H1 (cell line): ENCODE measurements around the gene SYNJ1. TPM values are rescaled to one million over a fixed set of nuclear protein-coding genes. Genes with fewer than 3 reads are reported as not detected.

Source experiments
- CHD1 ChIP-seq: IDR thresholded peaks from 2 replicates; pipeline ENCODE4 v1.6.1; 2012; ENCODE audit warnings: low read depth, low read length, improper control_type of control experiment
- CHD7 ChIP-seq: fragments of 300-600 bp; sonication (generic); IDR thresholded peaks from 2 replicates; pipeline ENCODE4 v1.7.1; 2012; ENCODE audit warnings: low read length, moderate library complexity, mild to moderate bottlenecking, inconsistent platforms; ENCODE audit not compliant: insufficient replicate concordance
- GTF2F1 ChIP-seq: IDR thresholded peaks from 2 replicates; pipeline ENCODE4 v1.6.1; 2012; ENCODE audit warnings: low read depth, low read length, improper control_type of control experiment, borderline replicate concordance
- JUND ChIP-seq: IDR thresholded peaks from 2 replicates; pipeline ENCODE4 v1.6.1; 2011; ENCODE audit warnings: mild to moderate bottlenecking, improper control_type of control experiment, low read length
- KDM4A ChIP-seq: IDR thresholded peaks from one replicate; pipeline ENCODE4 v1.7.1; 2012; ENCODE audit warnings: low read depth, mild to moderate bottlenecking, moderate library complexity, low read length, inconsistent platforms; ENCODE audit not compliant: severe bottlenecking
- RNF2 ChIP-seq: fragments of 200-900, 300-1000 bp; sonication (generic); IDR thresholded peaks from 2 replicates; pipeline ENCODE4 v1.7.1; 2016; ENCODE audit warnings: borderline replicate concordance, low read depth, mild to moderate bottlenecking, antibody characterized with exemption, low read length; ENCODE audit not compliant: poor library complexity, severe bottlenecking; ENCODE audit errors: missing control alignments
- SIX5 ChIP-seq: IDR thresholded peaks from 2 replicates; pipeline ENCODE4 v1.6.1; 2011; ENCODE audit warnings: mild to moderate bottlenecking, low read depth, low read length
- SP2 ChIP-seq: IDR thresholded peaks from 2 replicates; pipeline ENCODE4 v1.6.1; 2012; ENCODE audit warnings: mild to moderate bottlenecking, low read length, inconsistent platforms
- TBP ChIP-seq: IDR thresholded peaks from 2 replicates; pipeline ENCODE4 v1.6.1; 2011; ENCODE audit warnings: low read depth, low read length, improper control_type of control experiment
- TCF12 ChIP-seq: IDR thresholded peaks from 2 replicates; pipeline ENCODE4 v1.6.1; 2011; ENCODE audit warnings: low read depth, mild to moderate bottlenecking, low read length
- TEAD4 ChIP-seq: IDR thresholded peaks from 2 replicates; pipeline ENCODE4 v1.6.1; 2012; ENCODE audit warnings: low read depth, low read length, inconsistent platforms, mixed read lengths
- polyA plus RNA-seq, 7 experiments: library from polyadenylated mRNA; depleted of rRNA in 3 of 7; stranded (reverse) in 5 of 7; unstranded in 2 of 7; fragments of >200 nt in 5 of 7; fragments of 200-250 nt in 2 of 7; gene quantifications; 1 replicate in 5 of 7; 2 replicates in 1 of 7; 4 replicates in 1 of 7; pipeline versions ENCODE4 v1.2.1 to v1.2.3, GENCODE V29; 2011 to 2013; ENCODE audit warnings: missing spikeins in 2 of 7, mixed read lengths in 2 of 7
- total RNA-seq: library from RNA; stranded (reverse); fragmentation: NEBNext Ultra II Directional; extraction: Animal tissue kit (Norgen Biotek cat#: 25700); gene quantifications from 2 replicates; pipeline ENCODE4 v1.2.1, GENCODE V29; 2021

Gene SYNJ1
- total and polyA plus RNA-seq, 2 of the 8 experiments (the other 6 are each of a cell fraction or from before 2014, with no cell fraction given) = 1.3 to 4.3 TPM

- TF ChIP-seq CHD7 (no peak), SIX5 (no peak), TCF12 (no peak), JUND (no peak), TEAD4 (no peak), TBP (no peak), RNF2 (no peak), GTF2F1 (no peak), CHD1 (no peak), SP2 (no peak), KDM4A (no peak)
- TF ChIP-seq, all 59 proteins: peak for 0
These were observed 29.5 kb downstream of the SYNJ1 start (continued) for GRCh38 chr21:32698286-32698685.
